Rectal smooth muscle tissue (tissue), 1 donor: ENCODE results near the gene SETD2.
"Not testable (repeated sequence)": the region's sequence is repeated elsewhere in the genome, so short reads cannot be mapped to it uniquely, and the experiment has no call there.

Experiments used
- H3K27ac ChIP-seq: one replicate; pipeline ENCODE4 v1.7.0; 2013; ENCODE audit warnings: low read depth, low read length, inconsistent platforms
- H3K27me3 ChIP-seq: one replicate; pipeline ENCODE4 v1.7.0; 2013; ENCODE audit warnings: low read length; ENCODE audit not compliant: control insufficient read depth, insufficient read depth
- H3K36me3 ChIP-seq: one replicate; pipeline ENCODE4 v1.7.0; 2013; ENCODE audit warnings: low read length; ENCODE audit not compliant: control insufficient read depth, insufficient read depth
- H3K4me1 ChIP-seq: one replicate; pipeline ENCODE4 v1.7.0; 2013; ENCODE audit warnings: low read length; ENCODE audit not compliant: control insufficient read depth, insufficient read depth
- H3K4me3 ChIP-seq: one replicate; pipeline ENCODE4 v1.7.0; 2013; ENCODE audit warnings: low read length
- H3K9ac ChIP-seq: one replicate; pipeline ENCODE4 v1.7.0; 2013; ENCODE audit warnings: low read length

The SETD2 gene

GRCh38 chr3:47041114-47041513 lies 122.8 kb downstream of the SETD2 start:
- no peak overlapping the region for H3K9ac ChIP-seq
- no peak overlapping the region for H3K27ac ChIP-seq
- H3K36me3 ChIP-seq: peaks cover 15% of the 10 kb centered on the region
- H3K27me3 ChIP-seq: no peaks in the 10 kb centered on the region
- H3K4me3 ChIP-seq: no peak overlapping the region
- no peaks in the 10 kb centered on the region for H3K4me1 ChIP-seq

GRCh38 chr3:47037302-47037701 lies 126.6 kb downstream of the SETD2 start:
- not testable (repeated sequence) for H3K4me3 ChIP-seq, H3K9ac ChIP-seq, H3K27me3 ChIP-seq, H3K27ac ChIP-seq, H3K4me1 ChIP-seq
- peaks cover 12% of the 10 kb centered on the region for H3K36me3 ChIP-seq

GRCh38 chr3:47036145-47036544 lies 127.8 kb downstream of the SETD2 start:
- H3K27ac ChIP-seq: no peak overlapping the region
- peaks cover 9% of the 10 kb centered on the region for H3K36me3 ChIP-seq
- H3K4me3 ChIP-seq: no peak overlapping the region
- H3K4me1 ChIP-seq: no peaks in the 10 kb centered on the region
- no peaks in the 10 kb centered on the region for H3K27me3 ChIP-seq
- no peak overlapping the region for H3K9ac ChIP-seq

GRCh38 chr3:47035645-47036044 lies 128.3 kb downstream of the SETD2 start:
- H3K27me3 ChIP-seq: no peaks in the 10 kb centered on the region
- peaks cover 6% of the 10 kb centered on the region for H3K36me3 ChIP-seq
- H3K4me1 ChIP-seq: no peaks in the 10 kb centered on the region
- no peak overlapping the region for H3K4me3 ChIP-seq
- H3K27ac ChIP-seq: no peak overlapping the region
- H3K9ac ChIP-seq: no peak overlapping the region

GRCh38 chr3:47034868-47035489 lies 128.9 kb downstream of the SETD2 start:
- Histone ChIP-seq H3K27me3 (no peaks in the 10 kb centered on the region), H3K27ac (no peak overlapping the region), H3K4me1 (no peaks in the 10 kb centered on the region), H3K36me3 (peaks cover 5% of the 10 kb centered on the region), H3K4me3 (no peak overlapping the region), H3K9ac (no peak overlapping the region)

- H3K4me3 ChIP-seq, H3K4me1 ChIP-seq, H3K36me3 ChIP-seq, H3K27ac ChIP-seq, H3K9ac ChIP-seq, H3K27me3 ChIP-seq: not testable (repeated sequence)
Measured at GRCh38 chr3:47031041-47031440, 132.9 kb downstream of the SETD2 start.

- Histone ChIP-seq H3K36me3 (no peaks in the 10 kb centered on the region), H3K4me3 (no peak overlapping the region), H3K4me1 (no peaks in the 10 kb centered on the region), H3K27me3 (no peaks in the 10 kb centered on the region), H3K27ac (no peak overlapping the region), H3K9ac (no peak overlapping the region)
Measured at GRCh38 chr3:47028667-47029066, 135.2 kb downstream of the SETD2 start.

GRCh38 chr3:47028146-47028545 lies 135.8 kb downstream of the SETD2 start:
- Histone ChIP-seq H3K36me3 (no peaks in the 10 kb centered on the region), H3K27ac (no peak overlapping the region), H3K27me3 (no peaks in the 10 kb centered on the region), H3K9ac (no peak overlapping the region), H3K4me1 (no peaks in the 10 kb centered on the region), H3K4me3 (no peak overlapping the region)

GRCh38 chr3:47026432-47026831 lies 137.5 kb downstream of the SETD2 start:
- H3K27me3 ChIP-seq, H3K36me3 ChIP-seq, H3K27ac ChIP-seq, H3K4me1 ChIP-seq, H3K4me3 ChIP-seq, H3K9ac ChIP-seq: not testable (repeated sequence)

GRCh38 chr3:47024932-47025331 lies 139.0 kb downstream of the SETD2 start:
- Histone ChIP-seq H3K27ac (no peak overlapping the region), H3K36me3 (no peaks in the 10 kb centered on the region), H3K27me3 (no peaks in the 10 kb centered on the region), H3K9ac (no peak overlapping the region), H3K4me3 (no peak overlapping the region), H3K4me1 (peaks cover 6% of the 10 kb centered on the region)

GRCh38 chr3:47022641-47023071 lies 141.3 kb downstream of the SETD2 start:
- Histone ChIP-seq H3K4me3 (no peak overlapping the region), H3K27me3 (no peaks in the 10 kb centered on the region), H3K27ac (no peak overlapping the region), H3K36me3 (peaks cover 6% of the 10 kb centered on the region), H3K9ac (no peak overlapping the region), H3K4me1 (peaks cover 6% of the 10 kb centered on the region)

GRCh38 chr3:47020311-47020710 lies 143.6 kb downstream of the SETD2 start:
- Histone ChIP-seq H3K4me1 (peaks cover 6% of the 10 kb centered on the region), H3K9ac (no peak overlapping the region), H3K27ac (no peak overlapping the region), H3K4me3 (no peak overlapping the region), H3K27me3 (no peaks in the 10 kb centered on the region), H3K36me3 (peaks cover 13% of the 10 kb centered on the region)

- peaks cover 6% of the 10 kb centered on the region for H3K4me1 ChIP-seq
- H3K4me3 ChIP-seq: no peak overlapping the region
- no peak overlapping the region for H3K9ac ChIP-seq
- no peak overlapping the region for H3K27ac ChIP-seq
- H3K27me3 ChIP-seq: no peaks in the 10 kb centered on the region
- H3K36me3 ChIP-seq: peaks cover 16% of the 10 kb centered on the region
Measured at GRCh38 chr3:47019201-47019600, 144.7 kb downstream of the SETD2 start.
